Measurements from ENCODE around the gene NKTR.

- no peak for TF ChIP-seq CTCF (IDR thresholded peaks at IDR 0.05)
- no peak for TF ChIP-seq EP300 (IDR thresholded peaks at IDR 0.05)
- no peak for TF ChIP-seq POLR2AphosphoS5 (IDR thresholded peaks at IDR 0.05)
Measured at GRCh38 chr3:42582474-42583070, 17.9 kb upstream of the NKTR start.
